Stimulated activated naive CD8-positive, alpha-beta T cell treated with anti-CD3 and anti-CD28 coated beads, Interleukin-15, Interleukin-2, amounts not matched to agents 100 ng/mL and 50 ng/mL, for 24 hours (primary cell): ENCODE results near the gene EYA3.

Source experiments
- H3K27ac Mint-ChIP-seq: one replicate; pipeline ENCODE4 v1.8.0; 2021; ENCODE audit warnings: mild to moderate bottlenecking, mixed read lengths
- H3K27me3 Mint-ChIP-seq: one replicate; pipeline ENCODE4 v1.8.0; 2021; ENCODE audit warnings: mixed read lengths
- H3K36me3 Mint-ChIP-seq: one replicate; pipeline ENCODE4 v1.8.0; 2021; ENCODE audit warnings: low read depth, mixed read lengths
- H3K4me1 Mint-ChIP-seq: one replicate; pipeline ENCODE4 v1.8.0; 2021; ENCODE audit warnings: low read depth, mixed read lengths
- H3K4me3 Mint-ChIP-seq: one replicate; pipeline ENCODE4 v1.8.0; 2021; ENCODE audit warnings: mild to moderate bottlenecking, mixed read lengths
- H3K9me3 Mint-ChIP-seq: one replicate; pipeline ENCODE4 v1.8.0; 2021; ENCODE audit warnings: mixed read lengths

Gene EYA3

DNA sequence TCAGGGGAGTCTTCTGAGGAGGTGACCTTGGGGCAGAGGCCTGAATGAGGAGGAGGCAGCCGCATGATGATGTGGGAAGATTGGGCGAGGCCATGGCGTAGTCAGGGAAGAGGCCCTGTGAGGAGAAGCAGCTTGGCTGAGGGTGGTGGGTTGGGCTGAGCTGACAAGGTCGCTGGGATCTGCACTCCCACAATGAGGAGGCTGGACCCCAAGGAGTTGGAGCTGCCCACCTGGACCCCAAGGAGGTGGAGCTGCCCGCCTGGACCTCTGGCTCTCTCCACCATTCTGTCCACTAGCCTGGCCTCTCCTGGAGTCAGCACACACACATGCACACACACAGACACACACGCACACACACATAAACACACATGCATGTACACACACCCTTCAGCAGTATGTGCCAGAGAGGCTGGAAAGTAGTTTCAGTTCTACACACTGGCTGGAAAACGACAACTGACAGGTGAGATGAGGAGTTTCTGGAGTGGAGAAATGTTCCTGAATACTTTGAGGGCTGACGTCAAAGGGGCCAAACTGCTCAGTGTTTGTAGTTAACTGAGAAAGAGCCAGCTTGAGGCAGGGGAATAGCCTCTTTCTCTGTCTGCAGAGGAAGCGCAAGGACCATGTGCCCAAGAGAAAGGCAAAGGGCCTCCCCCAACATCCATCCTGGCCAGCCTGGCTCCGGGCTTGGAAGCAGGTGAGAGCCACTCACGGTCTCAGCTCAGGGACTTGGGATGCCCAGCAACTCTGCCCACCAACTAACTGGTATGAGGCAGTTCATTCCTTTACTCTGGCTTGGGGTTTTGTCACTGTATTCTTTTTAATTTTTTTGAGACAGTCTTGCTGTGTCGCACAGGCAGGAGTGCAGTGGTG, 146.5 kb downstream of the EYA3 start:
- Mint-ChIP-seq H3K4me1 (peaks cover 19% of the 10 kb centered on the region), H3K27me3 (no peaks in the 10 kb centered on the region), H3K4me3 (no peak overlapping the region), H3K36me3 (no peaks in the 10 kb centered on the region), H3K9me3 (no peaks in the 10 kb centered on the region), H3K27ac (no peak overlapping the region)

DNA sequence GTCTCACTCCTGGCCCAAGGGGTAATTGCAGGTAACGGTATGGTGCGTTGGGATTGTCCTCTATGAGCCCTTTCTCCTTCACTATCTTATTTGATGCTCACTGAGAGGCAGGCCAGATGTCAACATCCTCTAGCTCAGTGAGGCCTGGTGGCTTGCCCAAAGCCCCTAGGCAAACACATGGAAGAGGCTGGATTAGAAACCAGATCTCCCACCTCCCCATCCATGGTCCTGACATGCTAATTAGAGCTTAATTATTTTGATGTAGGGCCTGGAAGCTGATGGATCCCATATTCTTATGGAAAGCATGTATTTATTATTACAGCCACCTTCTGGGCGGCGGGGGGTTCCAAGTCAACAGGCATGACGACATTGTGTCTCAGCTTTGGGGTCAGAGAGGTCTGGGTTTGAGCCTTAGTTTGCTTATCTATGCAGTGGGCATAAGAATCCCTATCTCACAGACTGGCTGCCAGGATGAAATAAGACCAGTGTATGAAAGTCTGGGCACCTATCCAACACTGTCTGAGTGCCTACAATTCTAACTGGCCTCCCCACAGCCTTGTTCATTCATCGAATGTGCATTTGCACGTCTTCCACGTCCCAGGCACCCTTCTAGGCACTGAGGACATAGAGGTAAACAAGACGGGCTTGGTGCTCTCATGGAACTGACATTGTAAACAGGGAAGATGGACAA, 147.4 kb downstream of the EYA3 start:
- no peaks in the 10 kb centered on the region for H3K9me3 Mint-ChIP-seq
- no peak overlapping the region for H3K4me3 Mint-ChIP-seq
- no peaks in the 10 kb centered on the region for H3K36me3 Mint-ChIP-seq
- no peaks in the 10 kb centered on the region for H3K27me3 Mint-ChIP-seq
- H3K4me1 Mint-ChIP-seq: peaks cover 19% of the 10 kb centered on the region
- no peak overlapping the region for H3K27ac Mint-ChIP-seq

DNA sequence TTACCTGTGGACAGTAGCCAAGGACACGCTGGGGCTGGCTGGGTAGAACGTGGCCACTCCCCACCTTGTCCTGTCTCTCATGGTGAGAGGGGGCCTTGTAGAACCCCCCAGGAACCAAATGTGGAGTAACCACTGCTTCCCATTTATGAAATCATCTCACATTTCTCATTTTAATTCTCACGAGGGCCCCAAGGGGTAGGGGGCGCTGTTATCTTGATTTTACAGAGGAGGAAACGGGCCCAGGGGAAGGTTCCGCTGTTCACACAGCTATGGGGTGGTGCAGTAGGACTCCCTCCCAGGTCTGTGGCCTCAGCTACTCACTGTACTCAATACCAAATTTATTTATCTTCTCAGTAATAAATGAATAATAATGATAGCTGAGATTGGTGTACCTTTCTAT, 148.1 kb downstream of the EYA3 start:
- Mint-ChIP-seq H3K27ac (peak overlapping the region; percentile 11), H3K4me1 (peaks cover 24% of the 10 kb centered on the region), H3K9me3 (no peaks in the 10 kb centered on the region), H3K27me3 (peaks cover 7% of the 10 kb centered on the region), H3K36me3 (no peaks in the 10 kb centered on the region), H3K4me3 (no peak overlapping the region)

DNA sequence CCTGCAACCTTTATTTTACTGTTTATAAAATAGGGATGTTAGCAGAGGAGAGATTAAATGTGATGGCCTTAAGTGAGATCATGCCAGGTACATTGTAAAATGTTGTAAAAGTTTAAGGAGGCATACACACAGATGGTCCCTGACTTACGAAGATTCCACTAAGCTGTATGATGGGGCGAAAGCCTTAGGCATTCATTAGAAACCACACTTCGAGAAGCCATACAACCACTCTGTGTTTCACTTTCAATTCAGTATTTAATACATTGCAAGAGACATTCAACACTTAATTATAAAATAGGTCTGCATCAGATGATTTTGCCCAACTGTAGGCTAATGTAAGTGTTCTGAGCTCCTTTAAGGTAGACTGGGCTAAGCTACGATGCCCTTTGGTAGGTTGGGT, 149.9 kb downstream of the EYA3 start:
- Mint-ChIP-seq H3K9me3 (no peaks in the 10 kb centered on the region), H3K36me3 (no peaks in the 10 kb centered on the region), H3K27ac (no peak overlapping the region), H3K27me3 (peaks cover 15% of the 10 kb centered on the region), H3K4me3 (no peak overlapping the region), H3K4me1 (peaks cover 24% of the 10 kb centered on the region)

DNA sequence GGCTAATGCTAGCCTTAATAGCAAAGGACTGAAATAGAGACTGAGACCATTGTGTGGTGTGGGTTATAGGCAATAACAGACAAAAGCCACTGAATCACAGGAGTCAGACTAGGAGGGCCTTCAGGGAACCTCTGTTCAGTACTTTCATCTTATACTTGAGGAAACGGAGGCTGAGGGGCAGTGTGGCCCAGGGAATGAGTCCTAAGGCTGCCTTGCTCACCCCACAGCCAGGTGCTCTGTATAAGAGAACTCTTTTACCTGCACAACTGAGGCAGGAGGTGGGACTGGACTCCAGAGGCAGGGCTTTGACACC, 150.9 kb downstream of the EYA3 start:
- Mint-ChIP-seq H3K9me3 (no peaks in the 10 kb centered on the region), H3K4me3 (no peak overlapping the region), H3K4me1 (peaks cover 17% of the 10 kb centered on the region), H3K27ac (no peak overlapping the region), H3K36me3 (no peaks in the 10 kb centered on the region), H3K27me3 (peaks cover 18% of the 10 kb centered on the region)

DNA sequence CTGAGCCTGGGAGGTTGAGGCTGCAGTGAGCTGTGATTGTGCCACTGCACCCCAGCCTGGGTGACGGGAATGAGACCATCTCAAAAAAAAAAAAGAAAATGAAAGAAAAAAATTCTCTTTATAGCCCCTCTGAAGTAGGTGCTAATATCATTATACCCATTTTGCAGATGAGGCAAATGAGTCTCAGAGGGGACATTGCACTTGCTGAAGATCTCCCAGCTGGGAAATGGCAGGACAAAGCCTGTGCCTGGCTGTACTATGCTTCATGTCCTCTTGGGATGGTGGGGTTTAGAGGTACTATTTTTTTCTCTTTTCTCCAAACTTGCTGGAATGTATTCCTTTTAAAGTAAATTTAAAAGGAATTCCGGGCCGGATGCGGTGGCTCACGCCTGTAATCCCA, 152.0 kb downstream of the EYA3 start:
- H3K9me3 Mint-ChIP-seq: no peaks in the 10 kb centered on the region
- H3K27ac Mint-ChIP-seq: no peak overlapping the region
- H3K36me3 Mint-ChIP-seq: no peaks in the 10 kb centered on the region
- H3K4me3 Mint-ChIP-seq: no peak overlapping the region
- peaks cover 17% of the 10 kb centered on the region for H3K4me1 Mint-ChIP-seq
- peaks cover 18% of the 10 kb centered on the region for H3K27me3 Mint-ChIP-seq

DNA sequence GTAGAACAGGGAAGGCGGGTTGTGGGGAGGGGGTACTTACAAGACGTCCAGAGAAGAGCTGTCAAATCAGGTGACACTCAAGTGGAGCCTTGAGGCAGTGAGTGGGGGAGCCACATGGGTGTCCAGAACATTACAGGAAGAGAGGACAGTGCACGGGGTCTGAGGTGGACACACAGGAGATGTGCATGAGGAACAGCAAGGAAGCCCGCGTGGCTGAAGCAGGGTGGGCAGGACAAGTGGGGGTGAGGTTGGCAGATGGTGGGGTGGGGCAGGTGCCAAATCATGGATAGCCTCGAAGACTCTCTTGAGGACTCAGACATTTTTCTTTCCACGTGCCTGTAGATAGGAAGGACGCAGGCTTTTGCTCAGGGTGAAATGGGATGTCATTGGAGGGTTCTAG, 152.7 kb downstream of the EYA3 start:
- H3K27me3 Mint-ChIP-seq: peaks cover 18% of the 10 kb centered on the region
- H3K36me3 Mint-ChIP-seq: no peaks in the 10 kb centered on the region
- no peak overlapping the region for H3K27ac Mint-ChIP-seq
- H3K4me1 Mint-ChIP-seq: peaks cover 17% of the 10 kb centered on the region
- H3K9me3 Mint-ChIP-seq: no peaks in the 10 kb centered on the region
- peak overlapping the region; percentile 61 for H3K4me3 Mint-ChIP-seq

DNA sequence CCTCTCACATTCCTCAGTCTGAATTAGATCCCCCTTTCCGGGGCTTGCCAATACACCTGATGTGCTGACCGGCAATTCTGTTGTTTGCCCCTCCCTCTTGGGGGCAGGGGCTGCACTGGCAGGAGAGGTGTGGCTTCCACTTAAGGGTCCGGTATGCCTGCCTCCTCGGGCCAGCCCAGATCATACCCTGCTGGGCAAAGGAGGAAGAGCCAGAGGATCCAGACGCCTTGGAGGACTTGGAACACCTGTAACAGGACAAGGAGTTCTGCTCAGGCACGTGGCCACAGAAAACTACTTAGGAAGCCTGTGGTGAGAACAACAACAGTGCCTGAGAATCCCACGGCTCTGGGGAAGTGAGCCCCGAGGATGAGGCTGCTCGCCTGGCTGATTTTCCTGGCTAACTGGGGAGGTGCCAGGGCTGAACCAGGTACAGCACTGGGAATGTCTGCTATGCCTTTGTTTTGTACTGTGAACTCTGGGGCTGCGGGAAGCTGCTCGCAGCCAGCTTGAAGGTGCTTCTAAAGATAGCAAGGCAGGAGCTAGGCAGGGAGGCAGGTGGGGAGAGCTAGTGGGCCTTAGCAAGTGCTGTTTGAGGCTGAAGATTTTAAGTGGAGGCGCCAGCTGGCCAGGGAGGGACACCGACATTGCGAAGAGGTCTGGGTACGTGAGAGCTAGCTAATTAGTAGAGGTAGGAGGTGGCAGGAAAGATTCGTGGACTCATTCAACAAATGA, 153.4 kb downstream of the EYA3 start, which contains the start of gene SMPDL3B:
Gene SMPDL3B, plus strand, starts transcription at position 183 of the 732 bp plus-strand sequence. Its CDS starts 184 bp downstream, at position 367.
- peaks cover 18% of the 10 kb centered on the region for H3K27me3 Mint-ChIP-seq
- H3K36me3 Mint-ChIP-seq: no peaks in the 10 kb centered on the region
- H3K27ac Mint-ChIP-seq: peak within 1 kb of the TSS; percentile 43
- H3K9me3 Mint-ChIP-seq: no peaks in the 10 kb centered on the region
- peaks cover 17% of the 10 kb centered on the region for H3K4me1 Mint-ChIP-seq
- peak within 1 kb of the TSS; percentile 61 for H3K4me3 Mint-ChIP-seq

DNA sequence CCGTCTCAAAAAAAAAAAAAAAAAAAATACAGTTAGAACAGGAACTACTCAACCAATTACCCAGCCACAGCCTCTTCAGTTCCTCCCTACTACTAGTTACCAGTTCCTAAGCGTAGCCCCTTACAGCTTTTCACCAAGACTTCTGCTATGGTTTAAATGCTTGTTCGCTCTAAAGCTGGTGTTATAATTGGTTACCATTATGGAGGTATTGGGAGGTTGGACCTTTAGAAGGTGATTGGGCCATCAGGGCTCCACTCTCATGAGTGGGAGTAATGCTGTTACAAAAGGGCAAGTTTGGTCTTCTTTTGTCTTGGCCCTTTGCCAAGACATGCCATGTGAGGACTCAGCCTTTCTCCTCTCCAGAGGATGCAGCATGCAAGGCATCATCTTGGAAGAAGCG, 156.7 kb downstream of the EYA3 start:
- Mint-ChIP-seq H3K36me3 (no peaks in the 10 kb centered on the region), H3K27me3 (peaks cover 18% of the 10 kb centered on the region), H3K9me3 (no peaks in the 10 kb centered on the region), H3K4me1 (peaks cover 14% of the 10 kb centered on the region), H3K4me3 (no peak overlapping the region), H3K27ac (no peak overlapping the region)

DNA sequence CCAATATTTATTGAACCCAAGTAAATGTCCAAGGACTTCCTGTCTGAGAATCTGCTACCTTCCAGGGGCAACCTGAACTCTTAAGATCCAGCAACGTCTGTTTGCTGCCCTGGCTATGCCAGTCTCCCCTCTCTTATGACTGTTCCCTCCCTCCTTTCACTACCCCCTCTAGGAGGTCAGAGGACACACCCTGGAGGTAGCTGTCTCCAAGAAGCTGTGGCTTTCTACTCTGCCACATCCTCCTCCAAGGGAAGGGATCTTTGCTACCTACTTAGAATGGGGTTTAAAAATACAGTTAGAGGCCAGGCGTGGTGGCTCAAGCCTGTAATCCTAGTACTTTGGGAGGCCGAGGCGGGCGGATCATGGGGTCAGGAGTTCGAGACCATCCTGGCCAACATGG, 157.2 kb downstream of the EYA3 start:
- H3K27ac Mint-ChIP-seq: no peak overlapping the region
- H3K4me3 Mint-ChIP-seq: no peak overlapping the region
- H3K36me3 Mint-ChIP-seq: no peaks in the 10 kb centered on the region
- peaks cover 14% of the 10 kb centered on the region for H3K4me1 Mint-ChIP-seq
- H3K27me3 Mint-ChIP-seq: peaks cover 18% of the 10 kb centered on the region
- H3K9me3 Mint-ChIP-seq: no peaks in the 10 kb centered on the region

DNA sequence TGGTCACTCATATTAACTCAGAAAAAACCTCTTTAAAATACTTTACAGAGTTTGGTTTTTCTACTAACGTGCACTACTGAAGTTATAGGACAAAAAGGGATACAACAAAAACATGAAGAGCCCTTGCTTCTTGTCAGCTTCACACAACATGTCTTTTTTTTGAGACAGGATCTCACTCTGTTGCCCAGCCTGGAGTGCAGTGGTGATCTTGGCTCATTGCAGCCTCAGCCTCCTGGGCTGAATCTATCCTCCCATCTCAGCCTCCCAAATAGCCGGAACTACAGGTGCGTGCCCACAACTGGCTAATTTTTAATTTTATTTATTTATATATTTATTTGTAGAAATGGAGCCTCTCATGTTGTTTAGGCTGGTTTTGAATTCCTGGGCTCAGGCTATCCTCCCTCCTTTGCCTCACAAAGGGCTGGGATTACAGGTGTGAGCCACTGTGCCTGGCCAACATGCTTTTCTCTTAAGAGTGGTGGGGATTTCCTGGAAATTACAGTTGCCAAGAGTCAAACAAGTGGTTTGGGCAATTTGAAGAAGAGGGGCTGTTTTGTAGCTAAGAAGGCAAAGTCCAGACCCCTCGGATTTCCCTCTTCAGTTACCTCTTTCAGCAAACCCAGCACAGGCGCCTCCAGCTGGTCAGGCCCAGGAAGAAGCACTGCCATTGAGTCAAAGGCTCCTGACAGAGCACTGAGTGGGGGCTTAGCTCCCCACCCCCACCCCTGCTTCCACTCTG, 160.0 kb downstream of the EYA3 start:
- Mint-ChIP-seq H3K36me3 (no peaks in the 10 kb centered on the region), H3K27ac (no peak overlapping the region), H3K4me1 (no peaks in the 10 kb centered on the region), H3K9me3 (no peaks in the 10 kb centered on the region), H3K27me3 (peaks cover 3% of the 10 kb centered on the region), H3K4me3 (no peak overlapping the region)

DNA sequence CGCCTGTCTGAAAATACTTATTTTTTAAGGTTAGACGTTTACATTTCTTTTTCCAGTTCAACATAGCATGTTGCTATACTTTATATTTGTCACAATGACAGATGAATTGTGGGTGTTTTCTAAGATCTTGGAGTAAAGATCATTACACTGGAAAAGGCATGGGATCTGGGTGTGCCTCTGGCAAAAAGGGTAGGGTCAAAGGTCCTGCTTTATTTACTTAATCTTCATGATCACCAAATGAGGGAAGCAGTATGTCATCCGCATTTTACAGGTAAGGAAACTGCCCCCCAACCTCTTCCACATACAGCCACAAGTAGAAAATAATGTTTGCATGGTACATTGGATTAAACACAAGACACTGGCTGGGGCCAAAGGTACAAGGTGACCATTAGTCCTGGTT, 166.1 kb downstream of the EYA3 start:
- Mint-ChIP-seq H3K4me3 (no peak overlapping the region), H3K4me1 (no peaks in the 10 kb centered on the region), H3K36me3 (no peaks in the 10 kb centered on the region), H3K27ac (no peak overlapping the region), H3K9me3 (no peaks in the 10 kb centered on the region), H3K27me3 (peaks cover 4% of the 10 kb centered on the region)
